GM12801 (cell line): ENCODE results near the gene ST8SIA2.

Experiments
- TF ChIP-seq, protein P1 (sequence below): IDR thresholded peaks from one replicate; pipeline ENCODE4 v1.5.1; 2011; ENCODE audit warnings: control low read depth; ENCODE audit not compliant: insufficient read length; ENCODE audit errors: extremely low read depth

ST8SIA2 gene

GRCh38 chr15:92443381-92443780, 49.7 kb downstream of the ST8SIA2 start:
- TF ChIP-seq, protein P1, sequence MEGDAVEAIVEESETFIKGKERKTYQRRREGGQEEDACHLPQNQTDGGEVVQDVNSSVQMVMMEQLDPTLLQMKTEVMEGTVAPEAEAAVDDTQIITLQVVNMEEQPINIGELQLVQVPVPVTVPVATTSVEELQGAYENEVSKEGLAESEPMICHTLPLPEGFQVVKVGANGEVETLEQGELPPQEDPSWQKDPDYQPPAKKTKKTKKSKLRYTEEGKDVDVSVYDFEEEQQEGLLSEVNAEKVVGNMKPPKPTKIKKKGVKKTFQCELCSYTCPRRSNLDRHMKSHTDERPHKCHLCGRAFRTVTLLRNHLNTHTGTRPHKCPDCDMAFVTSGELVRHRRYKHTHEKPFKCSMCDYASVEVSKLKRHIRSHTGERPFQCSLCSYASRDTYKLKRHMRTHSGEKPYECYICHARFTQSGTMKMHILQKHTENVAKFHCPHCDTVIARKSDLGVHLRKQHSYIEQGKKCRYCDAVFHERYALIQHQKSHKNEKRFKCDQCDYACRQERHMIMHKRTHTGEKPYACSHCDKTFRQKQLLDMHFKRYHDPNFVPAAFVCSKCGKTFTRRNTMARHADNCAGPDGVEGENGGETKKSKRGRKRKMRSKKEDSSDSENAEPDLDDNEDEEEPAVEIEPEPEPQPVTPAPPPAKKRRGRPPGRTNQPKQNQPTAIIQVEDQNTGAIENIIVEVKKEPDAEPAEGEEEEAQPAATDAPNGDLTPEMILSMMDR = no peak

GRCh38 chr15:92444631-92445030, 51.0 kb downstream of the ST8SIA2 start:
- TF ChIP-seq, protein P1 = no peak

DNA sequence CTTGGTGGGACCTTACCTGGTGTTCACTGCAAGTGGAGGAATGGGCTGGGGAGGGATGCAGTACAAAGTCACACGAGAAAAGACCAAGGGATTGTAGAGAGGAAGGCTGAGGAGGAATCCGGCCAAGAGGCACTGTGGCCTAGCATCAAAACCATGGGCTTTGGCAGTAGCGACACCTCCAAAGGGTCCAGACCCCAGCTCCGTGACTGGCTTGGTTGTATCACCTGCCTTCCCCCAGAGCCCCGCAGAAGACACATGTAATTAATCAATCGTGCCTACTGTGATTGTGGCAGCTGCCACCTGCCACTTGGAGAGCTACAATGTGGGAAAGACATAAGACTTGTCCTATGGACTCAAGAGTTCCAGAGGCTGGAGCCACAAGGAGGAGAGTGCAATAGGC, 54.7 kb downstream of the ST8SIA2 start:
- TF ChIP-seq, protein P1 = no peak

DNA sequence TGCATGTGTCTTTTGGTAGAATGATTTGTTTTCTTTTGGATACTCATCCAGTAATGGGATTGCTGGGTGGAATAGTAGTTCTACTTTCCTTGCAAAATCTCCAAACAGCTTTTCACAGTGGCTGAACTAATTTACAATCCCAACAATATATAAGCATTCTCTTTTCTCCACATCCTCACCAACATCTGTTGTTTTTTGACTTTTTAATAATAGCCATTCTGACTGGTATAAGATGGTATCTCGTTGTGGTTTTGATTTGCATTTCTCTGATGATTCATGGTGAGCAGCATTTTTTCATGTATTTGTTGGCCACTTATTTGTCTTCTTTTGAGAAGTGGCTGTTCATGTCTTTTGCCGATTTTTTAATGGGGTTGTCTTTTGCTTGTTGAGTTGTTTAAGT, 55.8 kb downstream of the ST8SIA2 start:
- TF ChIP-seq, protein P1 = no peak

DNA sequence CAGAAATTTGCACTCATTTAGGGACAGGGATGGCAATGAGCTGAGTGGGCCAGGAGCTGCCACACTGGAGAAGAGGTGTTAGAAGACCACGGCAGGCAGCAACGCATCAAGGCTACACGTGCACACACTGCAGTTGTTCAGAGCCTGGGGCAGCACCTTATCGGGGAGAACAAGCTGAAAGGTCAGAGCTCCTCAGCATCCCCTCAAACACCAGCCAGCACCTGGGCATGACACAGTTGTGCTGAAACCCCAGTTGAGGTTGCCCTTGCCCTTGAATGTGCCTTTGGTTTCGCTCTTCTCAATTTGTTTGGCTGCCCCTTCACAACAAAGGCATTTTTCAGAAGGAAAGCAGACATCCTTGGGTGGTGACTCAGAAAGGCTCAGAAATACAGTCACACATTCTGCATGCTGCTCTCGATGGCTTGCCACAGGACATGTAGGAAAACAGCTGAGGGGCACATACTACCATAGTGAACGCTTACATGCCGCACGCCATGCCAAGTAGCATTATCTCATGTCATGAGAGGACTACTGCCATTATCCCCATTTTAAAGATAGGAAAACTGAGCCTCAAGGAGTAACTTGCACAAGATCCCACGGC, 57.6 kb downstream of the ST8SIA2 start:
- TF ChIP-seq, protein P1 = no peak

GRCh38 chr15:92452143-92452542, 58.5 kb downstream of the ST8SIA2 start:
- TF ChIP-seq, protein P1 = no peak

DNA sequence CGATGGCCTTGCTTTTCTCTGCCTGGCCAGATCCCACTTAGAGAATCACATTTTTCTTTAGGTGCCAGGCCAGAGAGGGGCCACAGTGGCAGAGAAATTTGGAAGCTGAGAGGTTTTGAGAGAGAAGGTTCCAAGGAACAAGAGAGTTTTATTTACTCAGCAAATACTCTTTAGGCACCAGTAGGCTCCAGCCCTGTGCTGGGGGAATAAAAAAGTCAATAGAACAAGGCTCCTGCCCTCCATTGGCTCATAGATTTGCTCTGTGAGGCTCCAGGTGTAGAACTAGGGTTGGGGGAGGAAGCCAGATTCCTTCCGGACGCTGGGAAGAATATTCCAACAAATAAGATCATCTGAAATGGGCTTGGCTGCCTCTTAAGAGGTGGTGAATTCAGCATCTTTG, 59.9 kb downstream of the ST8SIA2 start:
- TF ChIP-seq, protein P1 = no peak
